K562 (cell line): Measurements from ENCODE around the gene EML5. TPM values are rescaled to one million over a fixed set of nuclear protein-coding genes. Genes with fewer than 3 reads are reported as not detected.

Experiments
- ATAC-seq: fragments of 200-7000 bp; cut with Tn5 transposase; 3 replicates; pipeline ENCODE4 v1.9.1; 2020; ENCODE audit warnings: moderate library complexity
- BruUV-seq: library from RNA; stranded (reverse); fragments of 400-500 nt; replicated peaks from 2 replicates; lab custom pipeline; 2021; lab: Mats Ljungman, UMichigan
- CTCF ChIA-PET: fragments of 300-600 bp; formaldehyde crosslinking; extraction: SDS; loops from one replicate; lab custom pipeline; 2021; ENCODE audit warnings: low intra/inter-chr PET ratio; lab: Yijun Ruan, JAX
- POLR2A ChIA-PET: fragments of 300-600, 350-650 bp; sonication (Branson Sonifier 250); formaldehyde crosslinking; extraction: SDS; loops from one replicate; lab custom pipeline; 2021; ENCODE audit warnings: antibody characterized with exemption, inconsistent platforms; lab: Yijun Ruan, JAX
- DNase-seq, 4 experiments: peaks; one replicate each; pipeline versions ENCODE4 v3.0.0 to v3.0.0-alpha.2; 2011 to 2018; ENCODE audit warnings: low spot score in 3 of 4, mixed read lengths in 3 of 4; ENCODE audit errors: extremely low read depth in 1 of 4
- FAIRE-seq: peaks from 2 replicates; lab custom pipeline; 2011; peaks lifted over from hg19 to GRCh38; lab: Jason Lieb, UNC
- H2AFZ ChIP-seq: 2 replicates; pipeline ENCODE4 v1.6.0; 2011; ENCODE audit warnings: low read depth, low read length, control low read depth, inconsistent platforms
- H3K27ac ChIP-seq: fragments of 200-600 bp; 3 replicates; pipeline ENCODE4 v1.8.0; 2011; ENCODE audit warnings: low read depth, mild to moderate bottlenecking, control low read depth, inconsistent platforms, low read length, moderate library complexity, mixed read lengths; ENCODE audit errors: extremely low read depth
- H3K27me3 ChIP-seq, 2 experiments: fragments of 300-600 bp in 1 of 2; 2 replicates in 1 of 2; 3 replicates in 1 of 2; pipeline versions ENCODE4 v1.6.0 to v1.8.0; 2011; ENCODE audit warnings: inconsistent platforms in 2 of 2, low read length in 2 of 2, mild to moderate bottlenecking in 1 of 2, mixed read lengths in 1 of 2, moderate library complexity in 1 of 2; ENCODE audit not compliant: control insufficient read depth in 2 of 2, insufficient read depth in 2 of 2
- H3K36me3 ChIP-seq: fragments of 300-600 bp; 3 replicates; pipeline ENCODE4 v1.8.0; 2011; ENCODE audit warnings: mild to moderate bottlenecking, low read length, inconsistent platforms; ENCODE audit not compliant: control insufficient read depth, insufficient read depth
- H3K4me1 ChIP-seq, 2 experiments: fragments of 200-600 bp in 1 of 2; replicated peaks in 1 of 2; 2 replicates in 1 of 2; 3 replicates in 1 of 2; pipeline versions ENCODE4 v1.5.1 to v1.8.0; 2011; ENCODE audit warnings: inconsistent platforms in 2 of 2, low read length in 2 of 2, mild to moderate bottlenecking in 1 of 2, mixed read lengths in 1 of 2, moderate library complexity in 1 of 2; ENCODE audit not compliant: control insufficient read depth in 2 of 2, insufficient read depth in 2 of 2
- H3K4me2 ChIP-seq: 2 replicates; pipeline ENCODE4 v1.6.1; 2011; ENCODE audit warnings: low read length, control low read depth, inconsistent platforms, mixed read lengths; ENCODE audit not compliant: insufficient read depth
- H3K4me3 ChIP-seq: fragments of 200-600 bp; sonication (generic), shearing (Covaris generic); 2 replicates; pipeline ENCODE4 v1.5.1; 2016; ENCODE audit warnings: control low read depth, inconsistent platforms
- H3K79me2 ChIP-seq: fragments of 200-600 bp; 3 replicates; pipeline ENCODE4 v1.8.0; 2011; ENCODE audit warnings: low read length, inconsistent platforms; ENCODE audit not compliant: control insufficient read depth, insufficient read depth
- H3K9ac ChIP-seq, 2 experiments: 2 replicates each; pipeline versions ENCODE4 v1.6.0 to v1.6.1; 2011; ENCODE audit warnings: low read depth in 2 of 2, low read length in 2 of 2, control low read depth in 1 of 2, inconsistent platforms in 1 of 2, mild to moderate bottlenecking in 1 of 2, mixed read lengths in 1 of 2; ENCODE audit not compliant: insufficient read depth in 1 of 2
- H3K9me1 ChIP-seq: one replicate; pipeline ENCODE4 v1.6.0; 2011; ENCODE audit warnings: inconsistent platforms, mild to moderate bottlenecking, low read length, moderate library complexity; ENCODE audit not compliant: control insufficient read depth, insufficient read depth
- H3K9me3 ChIP-seq: replicated peaks from 2 replicates; pipeline ENCODE4 v1.5.1; 2011; ENCODE audit warnings: low read depth, low read length, inconsistent platforms; ENCODE audit not compliant: control insufficient read depth, insufficient read depth
- H4K20me1 ChIP-seq: replicated peaks from 2 replicates; pipeline ENCODE4 v1.6.1; 2011; ENCODE audit warnings: low read length, inconsistent platforms, mixed read lengths; ENCODE audit not compliant: control insufficient read depth, insufficient read depth
- CXXC5 ChIP-seq: fragments of 250-450 bp; sonication (Bioruptor Pico); IDR thresholded peaks from 2 replicates; pipeline ENCODE4 v1.8.0; 2022; ENCODE audit warnings: inconsistent platforms, mild to moderate bottlenecking, moderate library complexity
- RFX1 ChIP-seq: fragments of 450-650 bp; IDR thresholded peaks from 2 replicates; pipeline ENCODE4 v1.6.1; 2016; ENCODE audit warnings: mild to moderate bottlenecking, moderate library complexity
- U2AF2 ChIP-seq: fragments of 200-400 bp; formaldehyde crosslinking; optimal IDR thresholded peaks from 2 replicates; pipeline ENCODE3; 2017; ENCODE audit warnings: low read depth, mild to moderate bottlenecking, low read length
- WGBS: fragments of 100-300 bp; shearing (Covaris generic); methylation state at CpG from one replicate; pipeline ENCODE4 v1.1.6; 2016; ENCODE audit warnings: low coverage, mixed read lengths; ENCODE audit not compliant: insufficient coverage; ENCODE audit errors: missing lambda C conversion rate; 5-methylcytosine and 5-hydroxymethylcytosine counted together
- in situ Hi-C: fragments of 300-500 bp; cut with MboI; formaldehyde crosslinking; loops from 4 replicates; pipeline ENCODE4 v1.15.0; 2018; ENCODE audit warnings: inconsistent platforms, mixed read lengths
- intact Hi-C: fragments of 100-400 bp; cut with micrococcal nuclease; formaldehyde crosslinking; loops from 2 replicates; pipeline ENCODE4 v1.14.2; 2022
- polyA plus RNA-seq, 8 experiments: library from polyadenylated mRNA; depleted of rRNA in 4 of 8; stranded (reverse) in 5 of 8; unstranded in 3 of 8; fragments of >200 nt; fragmentation: Nextera tagmentation in 2 of 8; fragmentation: Illumina TruSeq in 1 of 8; extraction: Ambion mirVana in 2 of 8; extraction: Trizol in 1 of 8; gene quantifications; 2 replicates each; pipeline versions ENCODE4 v1.2.1 to v1.2.3, GENCODE V29; 2011 to 2014; ENCODE audit warnings: inconsistent platforms in 1 of 8, missing spikeins in 1 of 8
- total RNA-seq, 7 experiments: library from RNA; depleted of rRNA in 6 of 7; stranded (reverse); fragments of >200 nt in 6 of 7; fragmentation: Illumina TruSeq in 2 of 7; extraction: Trizol in 2 of 7; gene quantifications; 2 replicates each; pipeline versions ENCODE4 v1.2.1 to v1.2.3, GENCODE V29; 2011 to 2021; ENCODE audit warnings: low replicate concordance in 1 of 7
- TF ChIP-seq, protein P1 (sequence below): fragments of 250-450 bp; sonication (Bioruptor Pico); IDR thresholded peaks from 2 replicates; pipeline ENCODE4 v1.4.0; 2020; ENCODE audit warnings: mild to moderate bottlenecking, moderate library complexity

Gene EML5
- total and polyA plus RNA-seq, 9 of the 15 experiments (the other 6 are each of a cell fraction or from before 2014, with no cell fraction given), result 0.06 to 0.34 (median 0.22) TPM

DNA sequence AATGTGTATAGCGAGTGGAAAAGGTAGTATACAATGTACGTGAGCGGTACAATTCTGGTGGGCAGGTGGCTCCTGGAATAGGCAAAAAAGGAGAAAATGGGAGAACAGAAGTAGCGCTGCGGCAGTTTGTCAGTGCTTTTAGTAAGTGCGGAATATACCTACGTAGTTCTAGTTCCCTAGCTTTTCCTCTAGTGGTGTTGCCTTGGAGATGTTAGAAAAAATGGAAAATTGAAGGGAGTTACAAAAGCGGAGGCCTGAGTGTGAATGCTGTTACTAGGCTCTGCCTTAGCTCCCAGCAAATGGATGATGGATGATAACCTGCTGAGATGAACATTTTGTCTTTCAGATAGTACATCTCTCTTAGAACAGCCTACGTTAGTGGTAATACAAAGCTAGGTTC lies 32.8 kb upstream of the EML5 start:
- BruUV-seq, result no TSS peak
- no peaks in the 10 kb centered on the region for H3K9me1 ChIP-seq
- FAIRE-seq (no peak), DNase-seq (no peak), ATAC-seq (no peak)
- no peak overlapping the region for H3K27ac ChIP-seq
- peaks cover 14% of the 10 kb centered on the region; the same call in 2 of the 3 replicates for H3K79me2 ChIP-seq
- ChIA-PET POLR2A (interaction anchor here (1.8 kb wide), 1 partner anchor 8 kb away, joined by 9 read pairs; no protein-coding TSS in a partner anchor), CTCF (no interaction called here)
- H3K9me3 ChIP-seq, result no peaks in the 10 kb centered on the region
- no peak overlapping the region for H2AFZ ChIP-seq
- intact Hi-C loops (no loop called here), in situ Hi-C loops (no loop called here)
- H3K4me3 ChIP-seq, result peak overlapping the region; percentile 66
- TF ChIP-seq, protein P1, sequence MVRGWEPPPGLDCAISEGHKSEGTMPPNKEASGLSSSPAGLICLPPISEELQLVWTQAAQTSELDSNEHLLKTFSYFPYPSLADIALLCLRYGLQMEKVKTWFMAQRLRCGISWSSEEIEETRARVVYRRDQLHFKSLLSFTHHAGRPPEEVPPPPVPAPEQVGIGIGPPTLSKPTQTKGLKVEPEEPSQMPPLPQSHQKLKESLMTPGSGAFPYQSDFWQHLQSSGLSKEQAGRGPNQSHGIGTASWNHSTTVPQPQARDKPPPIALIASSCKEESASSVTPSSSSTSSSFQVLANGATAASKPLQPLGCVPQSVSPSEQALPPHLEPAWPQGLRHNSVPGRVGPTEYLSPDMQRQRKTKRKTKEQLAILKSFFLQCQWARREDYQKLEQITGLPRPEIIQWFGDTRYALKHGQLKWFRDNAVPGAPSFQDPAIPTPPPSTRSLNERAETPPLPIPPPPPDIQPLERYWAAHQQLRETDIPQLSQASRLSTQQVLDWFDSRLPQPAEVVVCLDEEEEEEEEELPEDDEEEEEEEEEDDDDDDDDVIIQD (CRISPR knock-in tag), result no peak
- TF ChIP-seq CXXC5 (CRISPR knock-in tag) (no peak), RFX1 (peak; percentile 5; the same call in 1 of the 2 replicates), U2AF2 (no peak)
- peaks cover 10 to 30% of the 10 kb centered on the region in 2 experiments; a peak in 4 of 5 replicates for H3K4me1 ChIP-seq
- 74% methylated on average over 8 of the region's 9 CpGs for WGBS
- no peaks in the 10 kb centered on the region for H3K27me3 ChIP-seq
- H3K4me2 ChIP-seq, result peak overlapping the region; percentile 84; the same call in 1 of the 2 replicates
- H3K9ac ChIP-seq, result peak overlapping the region in 1 of 2 experiments; percentile 68; a peak in 2 of 4 replicates
- H3K36me3 ChIP-seq, result no peaks in the 10 kb centered on the region
- H4K20me1 ChIP-seq, result no peaks in the 10 kb centered on the region
